ENCODE data around the gene ANXA2.

- no peak for TF ChIP-seq CTCF (optimal IDR thresholded peaks at IDR 0.05 in 1 of 3, IDR thresholded peaks at IDR 0.05 in 1 of 3, conservative IDR thresholded peaks at IDR 0.05 in 1 of 3; ENCODE audit: extremely low read depth in 1 of 3, insufficient read depth in 2 of 3, low read length in 3 of 3)
- no peak for TF ChIP-seq EZH2 (IDR thresholded peaks at IDR 0.05; ENCODE audit: low read length)
Observed at GRCh38 chr15:60381148-60381788, 16.5 kb downstream of the ANXA2 start.
